ENCODE measurements around the gene PEAK1. TPM values are rescaled to one million over a fixed set of nuclear protein-coding genes. Genes with fewer than 3 reads are reported as not detected.

PEAK1 gene
- total RNA-seq, 1 donor from 2014 or later: 289 TPM

GRCh38 chr15:77139312-77139711, 280.6 kb downstream of the PEAK1 start:
- no peak for TF ChIP-seq CTCF (IDR thresholded peaks at IDR 0.05; ENCODE audit: unreplicated experiment)
- H3K27ac Mint-ChIP-seq (ENCODE audit: unreplicated experiment): no peak overlapping the region
- peaks cover 5% of the 10 kb centered on the region for H3K4me1 Mint-ChIP-seq (ENCODE audit: unreplicated experiment)
- no peaks in the 10 kb centered on the region for H3K9me3 Mint-ChIP-seq (ENCODE audit: unreplicated experiment)
- H3K36me3 Mint-ChIP-seq (ENCODE audit: low read depth, unreplicated experiment): peaks cover 75% of the 10 kb centered on the region
- no peak for DNase-seq (ENCODE audit: low spot score)
- no peaks in the 10 kb centered on the region for H3K27me3 Mint-ChIP-seq (ENCODE audit: unreplicated experiment)
- H3K4me3 Mint-ChIP-seq (ENCODE audit: unreplicated experiment): no peak overlapping the region

DNA sequence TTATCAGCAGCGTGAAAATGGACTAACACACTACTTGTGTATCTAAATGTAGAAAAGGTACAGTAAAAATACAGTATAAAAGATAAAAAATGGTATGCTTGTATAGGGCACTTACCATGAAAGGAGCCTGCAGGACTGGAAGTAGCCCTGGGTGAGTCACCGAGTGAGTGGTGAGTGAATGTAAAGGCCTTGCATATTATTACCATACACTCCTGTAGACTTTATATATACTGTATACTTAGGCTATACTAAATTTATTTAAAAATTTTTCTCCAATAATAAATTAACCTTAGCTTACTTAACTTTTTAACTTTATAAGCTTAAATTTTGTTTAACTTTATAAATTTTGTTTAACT, 281.8 kb downstream of the PEAK1 start:
- H3K4me1 Mint-ChIP-seq (ENCODE audit: unreplicated experiment): peaks cover 5% of the 10 kb centered on the region
- H3K9me3 Mint-ChIP-seq (ENCODE audit: unreplicated experiment): no peaks in the 10 kb centered on the region
- H3K36me3 Mint-ChIP-seq (ENCODE audit: low read depth, unreplicated experiment): peaks cover 72% of the 10 kb centered on the region
- DNase-seq (ENCODE audit: low spot score): no peak
- no peak overlapping the region for H3K27ac Mint-ChIP-seq (ENCODE audit: unreplicated experiment)
- no peaks in the 10 kb centered on the region for H3K27me3 Mint-ChIP-seq (ENCODE audit: unreplicated experiment)
- H3K4me3 Mint-ChIP-seq (ENCODE audit: unreplicated experiment): no peak overlapping the region
- TF ChIP-seq CTCF (IDR thresholded peaks at IDR 0.05; ENCODE audit: unreplicated experiment): no peak

- no peak for TF ChIP-seq CTCF (IDR thresholded peaks at IDR 0.05; ENCODE audit: unreplicated experiment)
- H3K27me3 Mint-ChIP-seq (ENCODE audit: unreplicated experiment): no peaks in the 10 kb centered on the region
- H3K36me3 Mint-ChIP-seq (ENCODE audit: low read depth, unreplicated experiment): peaks cover 56% of the 10 kb centered on the region
- DNase-seq (ENCODE audit: low spot score): no peak
- no peak overlapping the region for H3K27ac Mint-ChIP-seq (ENCODE audit: unreplicated experiment)
- H3K4me1 Mint-ChIP-seq (ENCODE audit: unreplicated experiment): peaks cover 5% of the 10 kb centered on the region
- no peak overlapping the region for H3K4me3 Mint-ChIP-seq (ENCODE audit: unreplicated experiment)
- no peaks in the 10 kb centered on the region for H3K9me3 Mint-ChIP-seq (ENCODE audit: unreplicated experiment)
These were observed 284.7 kb downstream of the PEAK1 start for GRCh38 chr15:77135181-77135580.

- DNase-seq (ENCODE audit: low spot score): no peak
- no peaks in the 10 kb centered on the region for H3K27me3 Mint-ChIP-seq (ENCODE audit: unreplicated experiment)
- H3K4me3 Mint-ChIP-seq (ENCODE audit: unreplicated experiment): no peak overlapping the region
- TF ChIP-seq CTCF (IDR thresholded peaks at IDR 0.05; ENCODE audit: unreplicated experiment): no peak
- H3K9me3 Mint-ChIP-seq (ENCODE audit: unreplicated experiment): no peaks in the 10 kb centered on the region
- H3K27ac Mint-ChIP-seq (ENCODE audit: unreplicated experiment): no peak overlapping the region
- peaks cover 33% of the 10 kb centered on the region for H3K36me3 Mint-ChIP-seq (ENCODE audit: low read depth, unreplicated experiment)
- no peaks in the 10 kb centered on the region for H3K4me1 Mint-ChIP-seq (ENCODE audit: unreplicated experiment)
These were observed 289.5 kb downstream of the PEAK1 start for GRCh38 chr15:77130315-77130930.

DNA sequence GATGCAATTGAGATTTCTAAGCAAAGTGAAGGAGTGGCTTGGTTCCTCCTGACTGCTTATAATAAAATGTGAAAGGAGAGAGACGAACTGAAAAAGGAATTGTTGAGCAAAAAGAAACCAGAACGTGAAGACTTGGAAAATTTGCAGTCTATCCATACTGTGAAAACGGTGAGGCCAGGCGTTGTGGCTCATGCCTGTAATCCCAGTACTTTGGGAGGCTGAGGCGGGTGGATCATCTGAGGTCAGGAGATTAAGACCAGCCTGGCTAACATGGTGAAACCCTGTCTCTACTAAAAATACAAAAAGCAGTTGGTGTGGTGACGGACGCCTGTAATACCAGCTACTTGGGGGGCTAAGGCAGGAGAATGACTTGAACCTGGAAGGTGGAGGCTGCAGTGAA, 292.3 kb downstream of the PEAK1 start:
- no peaks in the 10 kb centered on the region for H3K9me3 Mint-ChIP-seq (ENCODE audit: unreplicated experiment)
- TF ChIP-seq CTCF (IDR thresholded peaks at IDR 0.05; ENCODE audit: unreplicated experiment): no peak
- DNase-seq (ENCODE audit: low spot score): no peak
- H3K4me3 Mint-ChIP-seq (ENCODE audit: unreplicated experiment): no peak overlapping the region
- H3K36me3 Mint-ChIP-seq (ENCODE audit: low read depth, unreplicated experiment): peaks cover 23% of the 10 kb centered on the region
- H3K27me3 Mint-ChIP-seq (ENCODE audit: unreplicated experiment): peaks cover 1% of the 10 kb centered on the region
- H3K4me1 Mint-ChIP-seq (ENCODE audit: unreplicated experiment): peaks cover 7% of the 10 kb centered on the region
- H3K27ac Mint-ChIP-seq (ENCODE audit: unreplicated experiment): peak overlapping the region; percentile 10
